ENCODE data around the gene ANKS1A. TPM values are rescaled to one million over a fixed set of nuclear protein-coding genes. Genes with fewer than 3 reads are reported as not detected.
A peak's percentile ranks its signal among the peaks of the same experiment; 100 is the strongest.

ANKS1A gene
- total RNA-seq, 1 donor from 2014 or later: 17.3 TPM

DNA sequence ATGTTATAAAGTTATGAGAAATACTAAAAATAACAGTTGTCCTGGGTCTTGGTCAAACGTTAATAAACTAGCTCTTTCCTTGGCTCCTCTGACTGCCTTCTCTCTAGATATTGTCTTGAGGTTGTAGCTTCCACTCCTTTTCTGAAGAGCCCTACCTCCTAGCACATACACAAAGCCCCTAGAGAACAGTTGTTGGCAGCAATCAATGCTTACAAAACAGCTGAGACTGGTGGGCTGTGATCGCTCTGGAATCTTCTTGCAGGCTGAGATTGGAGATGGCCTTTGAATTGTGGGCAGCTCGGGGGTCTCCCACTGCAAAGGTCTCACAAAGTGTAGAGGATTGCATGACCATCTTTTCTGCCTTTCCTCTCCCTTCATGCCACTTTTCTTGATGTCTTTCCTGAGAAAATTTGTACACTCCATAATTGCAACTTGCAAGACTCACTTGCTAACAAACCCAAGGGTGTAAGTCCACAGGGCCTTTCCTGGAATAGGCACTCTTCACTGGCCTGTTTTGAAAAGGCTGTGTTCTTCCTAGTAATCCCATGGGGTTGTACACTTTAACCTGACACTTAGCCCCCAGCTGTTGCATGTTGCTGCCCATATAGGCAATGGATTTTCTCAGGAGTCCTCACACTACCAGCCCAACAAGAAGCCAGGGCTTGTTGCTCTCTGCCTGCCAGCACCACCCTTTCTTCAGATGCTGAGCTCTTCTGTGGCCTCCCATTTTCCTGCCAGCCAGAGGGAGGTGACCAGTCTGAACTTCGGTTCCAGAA lies 152.2 kb downstream of the ANKS1A start:
- DNase-seq: no peak

DNA sequence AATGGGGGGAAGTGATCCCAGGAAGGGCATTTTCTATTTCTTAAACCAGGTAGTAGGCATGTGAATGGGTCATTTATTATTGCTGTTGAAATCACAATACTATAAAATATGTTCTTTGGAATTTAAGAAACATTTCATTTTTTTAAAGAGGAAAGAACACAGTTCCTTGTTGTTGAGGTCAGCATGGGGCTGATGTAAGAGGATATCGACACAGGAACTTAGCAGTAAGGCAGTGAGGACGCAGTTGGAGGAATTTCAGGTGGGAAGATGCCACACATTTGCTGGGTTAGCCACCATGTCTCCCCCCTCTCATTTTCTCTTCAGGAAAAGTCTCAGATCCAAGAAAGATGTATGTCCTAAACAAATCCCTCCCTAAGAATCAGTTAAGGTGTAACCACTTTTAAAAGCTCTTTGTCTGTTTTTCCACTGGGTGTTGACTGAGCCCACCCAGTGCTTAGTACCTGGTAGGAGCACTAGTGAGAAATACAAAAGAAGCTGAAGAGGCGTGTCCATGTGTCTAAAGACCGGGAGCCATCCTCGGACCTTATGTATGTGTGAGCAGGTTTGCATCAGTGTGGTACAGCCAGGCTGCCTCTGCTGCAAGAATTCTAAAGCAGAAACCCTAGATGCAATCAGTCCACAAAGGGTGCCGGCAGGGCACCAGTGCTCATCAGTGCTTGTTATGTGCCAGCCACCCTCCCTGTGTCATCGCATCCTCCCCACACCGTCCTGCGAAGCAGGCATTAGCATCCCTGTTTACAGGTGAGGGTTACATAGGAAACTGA lies 153.2 kb downstream of the ANKS1A start:
- no peak for DNase-seq

DNA sequence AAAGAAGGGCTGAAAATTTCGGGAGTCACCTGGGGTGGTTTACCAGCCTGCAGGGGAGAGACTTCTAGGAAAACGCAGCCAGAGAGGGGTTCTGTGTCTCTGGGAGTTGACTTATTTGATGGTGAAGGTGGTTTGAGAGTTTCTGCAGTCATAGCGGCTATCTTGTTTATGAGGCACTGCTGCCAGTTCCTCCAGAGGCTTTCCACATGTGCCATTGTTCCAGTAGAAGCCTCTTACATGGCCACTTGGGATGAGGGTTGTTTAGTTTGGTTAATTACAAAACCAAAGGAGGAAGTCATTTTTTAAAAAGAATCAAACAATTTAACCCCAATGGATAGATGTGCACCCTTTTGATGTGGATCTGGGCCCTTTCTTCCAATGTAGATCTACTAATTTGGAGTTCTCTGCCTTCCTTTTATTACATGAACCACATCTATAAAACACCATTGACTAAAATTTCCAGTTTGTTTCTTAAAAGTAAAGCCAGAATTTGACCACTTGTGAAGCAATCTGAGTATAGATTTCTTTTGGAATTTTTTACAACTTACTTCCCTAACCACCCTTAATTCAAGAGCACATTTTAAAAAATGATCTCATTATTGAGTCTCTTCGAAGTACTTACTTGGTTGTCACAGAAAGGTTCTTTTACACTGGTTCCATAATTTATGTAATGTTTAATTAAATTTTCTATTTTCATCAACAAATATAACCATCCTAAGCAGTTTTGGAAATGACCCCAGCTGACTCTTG lies 154.5 kb downstream of the ANKS1A start:
- DNase-seq: no peak

DNA sequence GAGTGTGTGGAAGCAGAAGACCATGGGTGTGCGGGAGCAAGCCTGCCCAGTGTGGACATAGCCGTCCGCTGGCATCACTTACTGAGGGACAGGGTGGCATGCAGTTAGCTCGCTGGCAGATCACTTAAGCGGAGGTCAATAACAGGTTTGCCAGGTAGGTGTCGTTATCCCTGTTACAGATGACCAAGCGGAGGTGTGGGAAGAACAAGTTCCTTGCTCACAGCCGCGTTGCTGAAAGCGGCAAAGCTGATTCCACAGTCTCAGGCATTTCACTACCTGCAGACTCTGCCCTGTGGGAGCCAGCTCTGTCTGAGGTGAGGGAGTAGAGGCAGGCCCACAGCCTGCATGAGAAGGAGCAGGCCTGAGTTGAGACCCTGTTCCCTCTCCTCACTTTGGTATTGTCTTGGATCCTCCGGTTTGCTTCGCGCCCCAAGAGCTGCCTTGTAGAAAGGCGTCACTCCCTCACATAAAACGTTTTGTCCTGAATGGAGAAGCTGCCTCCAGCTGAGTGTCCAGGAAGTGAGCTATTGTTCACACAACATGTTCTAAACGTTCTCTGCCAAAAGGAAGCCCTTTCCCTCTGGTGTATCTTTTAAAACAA lies 155.2 kb downstream of the ANKS1A start:
- no peak for DNase-seq

DNA sequence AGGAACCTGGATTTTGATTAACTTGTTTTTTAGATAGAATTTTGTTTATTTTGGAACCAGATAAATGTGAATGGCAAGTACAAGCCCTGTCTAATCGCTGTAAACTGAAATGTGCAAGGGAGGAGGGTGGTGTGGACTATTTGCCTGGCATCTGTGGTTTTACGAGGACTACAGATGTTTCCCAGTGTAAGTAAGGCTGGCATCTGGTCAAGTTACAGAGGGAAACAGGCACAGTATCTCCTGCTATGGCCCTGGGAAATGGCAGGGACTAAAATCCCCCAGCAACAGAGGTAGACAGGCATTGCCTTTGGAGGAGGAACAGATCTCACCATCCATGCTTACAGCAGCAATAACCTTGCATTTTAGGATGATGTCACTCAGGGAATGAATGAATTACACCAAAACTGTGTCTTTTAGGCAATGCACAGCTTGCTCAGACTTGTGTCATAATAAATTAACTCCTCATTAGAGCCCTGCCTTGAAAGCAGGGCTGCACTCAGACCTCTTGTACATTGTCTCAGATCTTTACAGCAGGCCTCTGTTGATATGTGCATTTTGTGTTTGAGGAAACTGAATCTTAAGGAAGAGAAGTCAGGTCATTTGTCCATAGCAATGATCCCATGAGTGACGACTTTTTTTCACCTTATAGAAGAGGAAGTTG lies 155.8 kb downstream of the ANKS1A start:
- DNase-seq: peak; percentile 62

DNA sequence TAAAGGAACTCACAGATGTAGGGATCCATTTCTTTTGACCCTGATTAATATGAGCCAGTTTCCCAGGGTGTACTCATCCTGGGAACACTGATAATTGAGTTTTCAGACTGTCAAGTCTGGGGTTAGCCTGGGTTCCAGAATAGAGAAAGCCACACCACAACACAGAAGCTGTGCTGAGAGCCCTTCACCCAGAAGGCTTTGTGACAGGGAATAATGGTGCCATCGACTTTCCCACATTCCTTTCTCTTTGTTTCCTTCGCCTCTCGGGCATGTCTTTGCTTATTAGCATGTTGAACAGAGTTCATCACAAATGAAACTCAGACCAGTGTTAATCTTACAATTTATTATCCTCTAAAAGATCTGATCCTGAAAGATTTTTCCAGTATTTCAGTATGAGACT lies 157.0 kb downstream of the ANKS1A start:
- DNase-seq: no peak

DNA sequence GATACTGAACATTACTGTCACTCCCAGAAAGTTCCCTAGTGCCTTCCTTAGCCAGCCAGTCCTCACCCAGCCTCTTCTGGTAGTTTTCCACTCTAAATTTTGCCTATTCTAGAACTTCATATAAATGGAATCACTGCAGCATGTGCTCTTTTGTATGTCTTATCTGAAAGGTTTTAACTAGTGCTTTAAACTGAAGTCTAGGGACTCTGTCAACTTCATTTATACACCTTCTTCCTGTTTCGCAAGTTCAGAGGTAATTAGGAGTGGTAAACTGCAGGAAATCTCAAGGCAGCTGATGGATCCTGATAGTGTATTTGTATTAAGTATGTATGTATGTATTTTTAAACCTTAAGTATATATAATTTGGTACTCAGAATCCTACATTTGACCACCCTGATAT lies 157.8 kb downstream of the ANKS1A start:
- DNase-seq: no peak

DNA sequence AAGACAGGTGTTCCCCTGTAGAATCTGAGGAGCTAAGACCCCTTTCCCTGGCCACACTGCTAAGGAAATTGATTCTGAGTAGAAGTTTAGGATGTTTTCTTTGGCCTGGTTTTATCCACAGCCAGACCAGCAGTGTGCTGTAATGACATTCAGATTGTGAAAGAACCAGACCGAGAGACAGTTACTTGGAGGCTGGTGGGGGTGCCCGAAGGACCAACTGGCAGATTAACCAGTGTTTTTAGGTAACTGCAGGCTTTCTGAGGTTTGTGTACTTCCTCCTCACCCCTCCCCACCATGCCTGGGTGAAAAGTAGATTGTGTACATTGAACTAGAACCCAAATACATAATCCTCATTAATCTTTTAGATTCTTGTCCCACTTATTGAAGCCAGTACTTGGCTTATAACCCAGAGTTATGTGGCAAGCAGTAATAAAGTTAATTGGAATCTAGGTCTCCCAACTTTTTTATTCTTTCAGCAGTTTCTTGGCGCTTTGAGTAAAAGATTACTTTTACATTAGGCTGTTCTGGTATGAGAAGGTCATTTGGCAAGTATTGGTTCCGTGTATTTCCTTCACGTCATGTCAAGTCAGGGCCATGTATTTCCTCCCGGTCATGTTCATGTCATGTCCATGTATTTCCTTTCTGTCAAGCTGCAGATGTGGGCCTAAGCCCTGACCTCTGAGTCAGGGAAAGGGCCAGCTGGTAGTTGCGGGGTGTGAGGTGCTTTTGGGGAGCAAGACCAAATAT lies 158.4 kb downstream of the ANKS1A start:
- DNase-seq: no peak

DNA sequence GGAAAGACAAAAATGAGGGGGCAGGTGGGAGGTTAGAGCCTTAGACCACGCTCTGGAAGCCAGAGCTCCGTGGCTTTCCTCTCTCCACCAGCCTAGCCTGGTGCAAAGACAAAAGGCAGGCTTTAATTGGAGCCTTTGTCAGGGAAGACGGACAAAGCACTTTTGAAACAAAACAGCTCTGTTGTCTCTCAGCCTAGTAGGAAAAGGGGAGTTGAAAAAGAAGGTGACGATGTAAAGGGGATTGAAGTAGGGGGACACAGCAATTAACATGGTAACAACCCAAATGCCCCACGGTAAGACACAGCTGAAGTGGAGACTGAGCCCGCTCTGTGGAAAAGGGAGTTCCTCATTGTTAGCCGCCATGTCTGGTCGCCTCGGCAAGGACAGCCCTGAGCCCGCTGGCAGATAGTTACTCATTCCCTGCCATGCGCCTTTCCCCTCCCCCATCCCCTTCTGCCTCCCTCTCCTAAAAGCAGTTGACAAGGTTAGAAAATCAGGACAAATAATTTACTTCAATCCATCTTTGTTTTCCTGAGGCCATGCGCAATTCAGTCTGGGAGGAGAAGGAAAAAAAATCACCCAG lies 159.1 kb downstream of the ANKS1A start:
- no peak for DNase-seq

DNA sequence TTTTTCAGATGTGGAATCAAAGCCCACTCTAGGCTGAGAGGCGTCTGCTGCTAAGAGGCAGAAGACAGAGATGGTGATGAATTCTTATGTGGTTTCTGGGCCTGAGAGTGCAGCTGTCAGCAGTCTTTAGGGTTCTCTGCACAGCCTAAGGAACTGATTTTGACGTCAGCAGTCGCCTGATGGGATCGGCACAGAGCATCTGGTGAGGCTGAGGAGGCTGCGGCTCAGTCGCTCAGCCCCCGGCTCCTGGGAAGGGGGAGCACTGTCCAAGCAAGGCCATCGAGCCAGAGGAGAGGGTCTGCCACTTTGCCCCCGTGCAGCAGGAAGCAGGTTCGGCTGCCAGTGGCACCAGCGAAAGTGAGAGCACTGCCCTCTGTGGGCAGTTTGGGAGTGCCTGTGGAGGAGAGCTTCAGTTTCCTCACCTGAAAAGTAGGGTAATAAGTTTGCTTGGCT lies 159.6 kb downstream of the ANKS1A start:
- DNase-seq: peak; percentile 59

DNA sequence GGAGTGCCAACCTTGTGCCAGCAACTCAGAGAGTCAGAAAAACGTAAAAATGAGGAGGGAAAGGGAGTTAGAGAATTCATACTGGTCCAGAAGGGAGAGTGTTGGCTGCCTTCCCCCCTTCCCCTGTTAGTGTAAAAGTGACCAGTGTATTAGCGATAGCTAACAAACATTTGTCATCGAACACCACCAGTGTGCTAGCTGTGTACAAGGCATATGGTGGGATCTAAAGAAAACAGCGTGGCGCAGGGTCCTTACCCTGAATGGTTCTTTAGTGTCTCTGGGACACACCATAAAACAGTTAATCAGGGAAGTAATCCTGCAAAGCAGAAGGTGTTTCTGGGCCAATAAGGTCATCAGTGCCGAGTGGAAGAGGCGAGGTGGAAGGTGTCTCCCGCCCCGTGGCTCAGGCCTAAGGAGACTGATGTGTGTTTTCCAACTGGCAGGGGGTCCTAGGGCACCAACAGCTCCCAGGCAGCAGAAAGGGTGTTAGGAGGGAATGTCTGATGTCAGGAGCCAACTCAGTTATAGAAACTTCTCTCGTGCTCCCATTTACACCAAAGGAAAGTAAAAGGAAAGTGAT lies 160.2 kb downstream of the ANKS1A start:
- DNase-seq: no peak

DNA sequence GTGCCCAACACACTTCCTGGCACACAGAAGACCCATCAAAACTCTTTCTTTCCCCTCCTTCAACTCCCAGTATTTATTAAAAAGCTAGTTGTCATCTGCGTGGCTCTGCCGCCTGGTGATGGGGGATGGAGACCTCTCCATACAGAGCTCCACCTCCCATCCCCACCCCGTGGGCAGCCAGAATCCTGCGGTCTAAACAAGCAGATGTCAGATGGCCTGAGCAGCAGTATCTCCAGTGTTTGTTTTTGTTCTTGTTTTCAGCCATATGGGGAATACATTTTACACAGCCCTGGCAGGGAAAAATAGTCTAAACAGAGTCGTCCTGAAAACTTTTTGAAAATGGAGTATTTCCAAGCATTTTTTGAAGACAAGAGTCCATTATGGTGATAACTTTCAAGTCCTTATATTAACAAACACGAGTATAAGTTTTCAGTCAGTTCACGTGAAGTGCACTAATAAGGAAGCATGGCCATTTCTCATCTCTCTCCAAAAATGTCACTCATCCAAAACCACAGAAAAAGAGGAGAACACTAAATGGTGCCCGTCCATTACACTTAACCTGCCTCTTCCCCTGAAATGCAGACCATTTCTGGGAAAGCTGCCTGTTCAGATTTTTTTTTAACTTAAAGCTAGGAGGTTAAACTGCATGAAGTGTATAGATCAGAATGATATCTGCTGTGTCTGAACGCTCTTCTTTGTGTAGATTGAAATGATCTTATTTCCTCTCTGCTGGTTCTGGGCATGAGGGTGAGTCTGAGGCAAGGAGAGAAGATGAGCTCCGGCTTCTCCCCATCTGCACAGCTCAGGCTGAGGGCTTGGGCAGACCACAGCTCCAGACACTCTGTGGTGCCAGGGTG lies 161.1 kb downstream of the ANKS1A start:
- peak; percentile 57 for DNase-seq

DNA sequence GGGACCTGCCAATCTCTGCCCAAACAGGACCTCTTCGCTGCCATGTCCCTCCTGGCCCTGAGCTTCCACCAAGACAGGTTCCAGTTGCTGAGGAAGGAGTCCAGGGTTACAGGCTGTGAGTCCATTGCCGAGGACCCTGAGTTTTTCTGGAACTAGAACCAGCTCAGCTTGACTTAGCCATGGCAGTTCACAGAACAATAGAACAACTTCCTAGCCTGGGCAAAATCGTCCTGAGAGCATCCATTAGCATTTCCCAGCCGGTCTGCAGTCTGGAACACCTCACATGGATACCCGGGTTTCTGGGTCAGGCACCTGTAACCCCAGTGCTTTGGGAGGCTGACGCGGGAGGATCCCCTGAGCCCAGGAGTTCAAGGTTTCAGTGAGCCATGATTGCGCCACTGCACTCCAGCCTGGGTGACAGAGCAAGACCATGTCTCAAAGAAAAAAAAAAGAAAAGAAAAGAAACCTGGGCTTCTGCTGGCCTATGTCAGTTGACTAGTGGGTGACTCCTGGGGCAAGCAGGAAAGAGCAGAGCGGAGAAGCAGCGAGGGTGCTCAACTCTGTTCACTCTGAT lies 161.8 kb downstream of the ANKS1A start:
- DNase-seq: no peak

DNA sequence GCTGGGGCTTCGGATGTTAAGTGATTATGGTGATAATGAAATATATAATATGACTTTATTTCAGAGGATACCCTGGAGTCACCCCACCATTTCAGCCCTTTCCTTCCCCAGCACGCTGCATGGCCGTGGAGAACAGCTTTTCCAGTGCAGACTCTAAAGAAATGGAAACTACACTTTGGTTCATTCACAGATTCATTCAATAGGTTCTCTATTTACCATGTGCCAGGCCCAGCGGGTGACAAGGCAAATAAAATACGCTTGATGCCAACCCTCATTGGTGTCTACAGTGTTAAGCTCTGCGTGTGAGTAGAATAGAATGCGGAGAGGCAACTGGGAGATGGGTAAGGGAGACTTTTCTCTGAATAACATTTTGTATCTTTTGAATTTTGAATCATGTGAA lies 162.3 kb downstream of the ANKS1A start:
- no peak for DNase-seq

DNA sequence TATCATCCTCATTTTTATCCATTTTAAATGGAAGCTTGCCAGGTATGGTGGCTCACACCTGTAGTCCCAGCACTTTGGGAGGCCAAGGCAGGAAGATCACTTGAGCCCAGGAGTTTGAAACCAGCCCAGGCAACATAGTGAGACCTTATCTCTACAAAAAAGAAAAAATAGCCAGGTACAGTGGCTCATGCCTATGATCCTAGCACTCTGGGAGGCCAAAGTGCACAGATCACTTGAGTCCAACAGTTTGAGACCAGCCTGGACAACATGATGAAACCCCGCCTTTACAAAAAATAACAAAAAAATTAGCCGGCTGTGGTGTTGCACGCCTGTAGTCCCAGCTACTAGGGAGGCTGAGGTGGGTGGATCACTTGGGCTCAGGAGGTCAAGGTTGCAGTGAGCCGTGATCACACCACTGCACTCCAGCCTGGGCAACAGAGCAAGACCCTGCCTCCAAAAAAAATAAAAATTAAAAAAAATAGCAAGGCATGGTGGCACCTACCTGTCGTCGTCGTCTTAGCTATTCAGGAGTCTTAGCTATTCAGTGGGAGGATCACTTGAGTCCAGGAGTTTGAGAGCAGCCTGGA lies 163.0 kb downstream of the ANKS1A start:
- no peak for DNase-seq

DNA sequence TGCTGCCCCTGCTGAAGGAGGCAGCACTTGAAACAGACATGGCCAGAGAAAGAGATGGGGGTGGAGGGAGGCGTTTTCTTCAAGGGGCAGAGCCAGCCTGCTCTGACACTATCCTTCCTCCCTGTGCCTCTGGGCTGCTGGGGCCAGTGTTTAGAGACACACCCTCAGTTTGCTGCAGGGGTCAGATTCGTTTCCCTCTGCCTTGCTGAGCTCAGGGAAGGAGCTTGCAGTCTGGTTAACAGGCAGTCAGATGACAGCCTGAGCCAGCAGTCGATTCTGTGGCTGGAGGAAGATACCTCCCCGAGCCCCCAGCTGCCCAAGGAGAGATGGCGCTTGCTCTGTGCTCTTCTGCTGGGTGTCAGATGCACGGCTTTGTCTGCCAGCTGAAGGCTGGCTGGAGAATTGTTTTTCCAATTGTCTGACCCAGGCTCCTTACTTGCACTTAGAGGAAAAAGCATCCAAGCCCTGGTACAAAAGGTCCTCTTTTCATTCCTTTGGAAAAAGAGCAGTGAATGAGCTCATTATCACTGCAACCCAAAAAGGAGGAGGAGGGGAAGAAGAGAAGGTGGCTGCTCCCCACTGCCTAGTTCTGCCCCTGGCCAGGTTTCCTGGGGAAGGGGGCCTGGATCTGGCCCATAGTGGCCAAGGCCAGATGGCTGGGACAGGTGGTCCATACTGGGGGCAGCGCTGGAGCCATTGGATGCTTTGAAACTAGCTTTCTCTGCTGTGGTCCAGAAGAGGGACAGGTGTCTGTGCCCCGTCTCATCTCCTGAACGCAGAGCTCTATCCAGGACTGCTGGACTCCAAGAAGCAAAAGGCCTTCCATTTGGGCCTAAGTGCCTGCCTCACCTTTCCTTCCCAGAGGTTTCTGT lies 163.9 kb downstream of the ANKS1A start:
- DNase-seq: peak; percentile 26

DNA sequence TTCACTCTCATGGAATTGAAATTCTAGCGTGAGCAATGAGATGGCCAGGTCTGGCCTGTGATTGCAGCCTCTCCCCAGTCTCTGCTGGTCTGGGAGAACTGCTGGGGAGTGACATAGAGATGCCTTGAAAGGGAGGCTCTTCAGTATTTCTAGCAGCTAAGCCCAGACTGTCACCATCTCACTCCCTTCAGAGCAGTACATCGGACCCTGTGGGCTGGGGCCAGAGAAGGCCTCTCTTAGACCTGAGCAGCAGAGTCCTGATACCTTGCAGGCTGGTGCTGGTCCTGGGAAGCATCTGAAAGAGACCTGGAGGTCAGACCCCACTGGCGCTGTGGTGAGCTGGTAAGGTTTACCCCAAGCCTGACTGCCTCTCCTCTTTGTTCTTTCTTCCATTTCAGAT lies 164.6 kb downstream of the ANKS1A start:
- DNase-seq: no peak
